Activated CD4-positive, alpha-beta T cell treated with anti-CD3 and anti-CD28 coated beads for 36 hours (primary cell): ENCODE measurements around the gene JARID2. TPM values are rescaled to one million over a fixed set of nuclear protein-coding genes. Genes with fewer than 3 reads are reported as not detected.

Experiments used
- ATAC-seq: fragments of 200-7000 bp; cut with Tn5 transposase; one replicate; pipeline ENCODE4 v1.10.0; 2021; ENCODE audit warnings: mild to moderate bottlenecking, moderate library complexity
- CTCF ChIA-PET: fragments of 350-600 bp; sonication (Branson Sonifier 250); formaldehyde crosslinking; loops from one replicate; lab custom pipeline; 2021; ENCODE audit warnings: antibody characterized with exemption; lab: Charles Lee
- POLR2A ChIA-PET: fragments of 350-600 bp; sonication (Branson Sonifier 250); formaldehyde crosslinking; loops from one replicate; lab custom pipeline; 2021; ENCODE audit warnings: antibody characterized with exemption, inconsistent platforms; lab: Charles Lee
- DNase-seq: peaks from one replicate; pipeline ENCODE4 v3.0.0-alpha.2; 2020
- H3K27ac Mint-ChIP-seq: one replicate; pipeline ENCODE4 v1.8.0; 2021; ENCODE audit warnings: mixed read lengths
- H3K27me3 Mint-ChIP-seq: one replicate; pipeline ENCODE4 v1.8.0; 2021; ENCODE audit warnings: mixed read lengths
- H3K36me3 Mint-ChIP-seq: one replicate; pipeline ENCODE4 v1.8.0; 2021; ENCODE audit warnings: low read depth, mixed read lengths
- H3K4me1 Mint-ChIP-seq: one replicate; pipeline ENCODE4 v1.8.0; 2021; ENCODE audit warnings: mixed read lengths
- H3K4me3 Mint-ChIP-seq: one replicate; pipeline ENCODE4 v1.8.0; 2021; ENCODE audit warnings: mild to moderate bottlenecking, moderate library complexity, mixed read lengths
- H3K9me3 Mint-ChIP-seq: one replicate; pipeline ENCODE4 v1.8.0; 2021; ENCODE audit warnings: low read depth, mixed read lengths
- intact Hi-C, 2 experiments: fragments of 100-400 bp; cut with DNase I in 1 of 2; cut with micrococcal nuclease in 1 of 2; formaldehyde crosslinking; loops; one replicate each; pipeline versions ENCODE4 v1.14.2 to v1.15.1; 2022 to 2024; cut with DNase I, micrococcal nuclease
- total RNA-seq, 2 experiments: library from RNA; stranded (reverse); gene quantifications; one replicate each; pipeline ENCODE4 v1.2.3, GENCODE V29; 2021

Gene JARID2
- total RNA-seq, 2 experiments from 2014 or later = 43.0 to 48.6 TPM

DNA sequence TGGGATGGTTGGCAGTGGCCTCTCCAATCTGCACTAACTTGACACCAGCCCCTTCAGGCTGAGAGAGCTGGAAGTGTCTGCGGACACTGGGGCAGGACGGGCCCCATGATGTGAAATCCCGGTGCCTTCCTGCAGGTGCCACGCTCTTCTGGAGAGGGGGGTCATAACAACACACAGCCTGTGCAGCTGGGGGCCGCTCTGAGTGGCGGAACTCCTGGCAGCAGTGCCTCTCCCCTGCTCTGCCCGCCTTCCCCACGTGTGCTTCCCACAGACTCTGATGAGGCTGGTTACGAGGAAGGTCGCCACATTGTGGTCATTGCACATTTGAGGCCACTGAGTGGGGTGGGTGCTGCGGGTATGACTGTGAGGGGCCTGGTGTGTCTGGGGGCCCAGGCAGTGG lies 271.7 kb downstream of the JARID2 start:
- ATAC-seq (no peak), DNase-seq (peak; percentile 2)
- Mint-ChIP-seq H3K27me3 (no peaks in the 10 kb centered on the region), H3K27ac (no peak overlapping the region), H3K9me3 (no peaks in the 10 kb centered on the region), H3K4me1 (peaks cover 9% of the 10 kb centered on the region), H3K36me3 (peaks cover 74% of the 10 kb centered on the region), H3K4me3 (no peak overlapping the region)
- intact Hi-C loops = no loop called here
- POLR2A ChIA-PET = no interaction called here
- CTCF ChIA-PET = no interaction called here

GRCh38 chr6:15518057-15518456 lies 272.2 kb downstream of the JARID2 start:
- Mint-ChIP-seq H3K36me3 (peaks cover 74% of the 10 kb centered on the region), H3K27ac (peak overlapping the region; percentile 63), H3K4me3 (no peak overlapping the region), H3K9me3 (no peaks in the 10 kb centered on the region), H3K4me1 (peaks cover 9% of the 10 kb centered on the region), H3K27me3 (no peaks in the 10 kb centered on the region)
- ChIA-PET CTCF (no interaction called here), POLR2A (no interaction called here)
- intact Hi-C loops = no loop called here
- DNase-seq (peak; percentile 3), ATAC-seq (no peak)

DNA sequence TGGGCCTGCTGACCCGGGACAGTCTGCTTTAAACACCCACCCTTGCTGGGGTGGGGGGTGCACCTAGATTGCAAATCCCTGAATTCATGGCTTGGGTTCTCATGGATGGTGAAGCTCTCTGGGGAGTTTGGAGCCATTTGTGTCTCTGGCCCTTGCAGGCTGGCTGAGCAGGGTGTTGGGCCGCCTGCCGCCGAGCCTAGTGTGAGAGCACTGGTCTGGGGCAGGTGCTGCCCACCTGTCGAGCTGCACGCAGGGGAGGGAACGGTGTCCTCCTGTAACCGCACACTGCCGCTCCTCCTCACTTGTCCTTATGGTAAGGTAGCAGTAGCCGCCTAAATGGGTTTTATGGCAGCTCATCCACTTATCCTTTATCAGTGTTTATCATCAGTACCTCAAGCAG lies 273.0 kb downstream of the JARID2 start:
- no peaks in the 10 kb centered on the region for H3K27me3 Mint-ChIP-seq
- H3K9me3 Mint-ChIP-seq = no peaks in the 10 kb centered on the region
- H3K36me3 Mint-ChIP-seq = peaks cover 74% of the 10 kb centered on the region
- intact Hi-C loops = no loop called here
- ATAC-seq (no peak), DNase-seq (peak; percentile 5)
- ChIA-PET CTCF (no interaction called here), POLR2A (no interaction called here)
- peak overlapping the region; percentile 10 for H3K27ac Mint-ChIP-seq
- peaks cover 9% of the 10 kb centered on the region for H3K4me1 Mint-ChIP-seq
- no peak overlapping the region for H3K4me3 Mint-ChIP-seq

DNA sequence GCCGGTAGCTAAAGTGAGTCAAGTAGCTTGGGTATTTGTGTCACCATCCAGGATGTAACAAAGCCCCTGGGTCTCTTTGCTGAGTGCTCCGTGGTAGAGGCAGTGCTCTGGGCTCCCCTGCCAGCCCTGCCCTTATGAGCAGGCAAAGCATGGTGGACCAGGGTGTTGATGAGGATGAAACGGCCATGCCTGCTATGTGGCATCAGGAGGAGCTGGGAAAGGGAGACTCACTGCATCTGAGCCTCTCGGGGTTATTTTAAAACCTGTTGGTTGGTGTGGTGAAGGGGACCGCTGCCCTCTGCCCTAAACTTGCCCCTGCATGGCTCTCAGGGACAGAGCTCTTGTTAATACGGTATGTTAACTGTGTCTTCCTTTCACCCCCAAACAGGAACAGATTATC lies 273.8 kb downstream of the JARID2 start:
- intact Hi-C loops = loop anchor here in 1 of 2 experiments (5.0 to 10.0 kb wide), 2 partner anchors 103 to 685 kb away; no protein-coding TSS in a partner anchor
- no peaks in the 10 kb centered on the region for H3K27me3 Mint-ChIP-seq
- peaks cover 9% of the 10 kb centered on the region for H3K4me1 Mint-ChIP-seq
- ChIA-PET CTCF (interaction anchor here (0.6 to 1.4 kb wide), 3 partner anchors 15 to 83 kb away, joined by 3 read pairs; no protein-coding TSS in a partner anchor), POLR2A (interaction anchor here (0.6 kb wide), 2 partner anchors 229 to 1659 kb away, joined by 3 to 6 read pairs; no protein-coding TSS in a partner anchor)
- DNase-seq = peak; percentile 3
- H3K36me3 Mint-ChIP-seq = peaks cover 72% of the 10 kb centered on the region
- no peak for ATAC-seq
- no peak overlapping the region for H3K4me3 Mint-ChIP-seq
- H3K9me3 Mint-ChIP-seq = no peaks in the 10 kb centered on the region
- H3K27ac Mint-ChIP-seq = no peak overlapping the region

GRCh38 chr6:15520626-15521203 lies 274.8 kb downstream of the JARID2 start:
- CTCF ChIA-PET = interaction anchor here (0.9 to 1.4 kb wide), 2 partner anchors 14 to 82 kb away, joined by 3 read pairs; no protein-coding TSS in a partner anchor

GRCh38 chr6:15521582-15521981 lies 275.7 kb downstream of the JARID2 start:
- Mint-ChIP-seq H3K27ac (peak overlapping the region; percentile 10), H3K36me3 (peaks cover 76% of the 10 kb centered on the region), H3K4me3 (no peak overlapping the region), H3K9me3 (peaks cover 3% of the 10 kb centered on the region), H3K4me1 (peaks cover 21% of the 10 kb centered on the region), H3K27me3 (no peaks in the 10 kb centered on the region)
- DNase-seq (no peak), ATAC-seq (no peak)
- CTCF ChIA-PET = no interaction called here
- intact Hi-C loops = loop anchor here in 1 of 2 experiments (5.0 to 10.0 kb wide), 2 partner anchors 101 to 683 kb away; no protein-coding TSS in a partner anchor
- POLR2A ChIA-PET = interaction anchor here (0.6 kb wide), 1 partner anchor 290 kb away, joined by 3 read pairs; no protein-coding TSS in a partner anchor

More at GRCh38 chr6:15520626-15521203, 274.8 kb downstream of the JARID2 start:
- Mint-ChIP-seq H3K4me3 (no peak overlapping the region), H3K9me3 (no peaks in the 10 kb centered on the region), H3K36me3 (peaks cover 75% of the 10 kb centered on the region), H3K4me1 (peaks cover 15% of the 10 kb centered on the region), H3K27ac (peak overlapping the region; percentile 24), H3K27me3 (no peaks in the 10 kb centered on the region)
- peak; percentile 1 for DNase-seq
- intact Hi-C loops = loop anchor here in 1 of 2 experiments (5.0 to 10.0 kb wide), 2 partner anchors 102 to 684 kb away; no protein-coding TSS in a partner anchor
- POLR2A ChIA-PET = no interaction called here
- ATAC-seq = no peak

DNA sequence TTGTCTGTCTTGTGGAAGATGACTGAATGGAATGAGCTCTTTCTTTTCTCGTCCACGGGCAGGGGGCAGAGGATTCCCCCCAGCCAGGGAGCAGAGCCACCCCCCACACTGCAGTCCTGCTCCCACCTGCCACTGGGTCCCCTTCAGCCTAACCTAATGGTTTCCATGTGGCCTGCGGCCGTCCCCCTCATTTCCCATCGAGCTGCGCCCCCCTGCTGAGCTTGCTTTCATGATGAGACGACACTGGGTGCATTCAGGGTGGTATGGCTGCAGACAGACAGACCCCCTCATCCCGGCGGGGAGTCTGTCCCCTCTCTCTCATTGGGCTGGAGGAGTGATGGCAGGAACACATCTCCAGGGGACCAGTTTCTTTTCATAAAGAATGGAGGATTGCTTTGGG lies 276.2 kb downstream of the JARID2 start:
- no peak for ATAC-seq
- peak; percentile 4 for DNase-seq
- intact Hi-C loops = loop anchor here in 1 of 2 experiments (5.0 to 10.0 kb wide), 2 partner anchors 100 to 683 kb away; no protein-coding TSS in a partner anchor
- Mint-ChIP-seq H3K4me1 (peaks cover 24% of the 10 kb centered on the region), H3K4me3 (no peak overlapping the region), H3K36me3 (peaks cover 75% of the 10 kb centered on the region), H3K27ac (peak overlapping the region; percentile 57), H3K9me3 (peaks cover 3% of the 10 kb centered on the region), H3K27me3 (no peaks in the 10 kb centered on the region)
- ChIA-PET CTCF (no interaction called here), POLR2A (interaction anchor here (0.6 kb wide), 1 partner anchor 291 kb away, joined by 3 read pairs; no protein-coding TSS in a partner anchor)

GRCh38 chr6:15522427-15522826 lies 276.6 kb downstream of the JARID2 start:
- ATAC-seq (peak; percentile 17), DNase-seq (peak; percentile 16)
- intact Hi-C loops = loop anchor here in 1 of 2 experiments (5.0 to 10.0 kb wide), 2 partner anchors 100 to 682 kb away; no protein-coding TSS in a partner anchor
- Mint-ChIP-seq H3K27me3 (no peaks in the 10 kb centered on the region), H3K36me3 (peaks cover 78% of the 10 kb centered on the region), H3K27ac (peak overlapping the region; percentile 57), H3K9me3 (peaks cover 3% of the 10 kb centered on the region), H3K4me3 (no peak overlapping the region), H3K4me1 (peaks cover 24% of the 10 kb centered on the region)
- CTCF ChIA-PET = interaction anchor here (0.7 to 0.8 kb wide), 2 partner anchors 88 to 103 kb away, joined by 3 to 4 read pairs; no protein-coding TSS in a partner anchor
- POLR2A ChIA-PET = no interaction called here

DNA sequence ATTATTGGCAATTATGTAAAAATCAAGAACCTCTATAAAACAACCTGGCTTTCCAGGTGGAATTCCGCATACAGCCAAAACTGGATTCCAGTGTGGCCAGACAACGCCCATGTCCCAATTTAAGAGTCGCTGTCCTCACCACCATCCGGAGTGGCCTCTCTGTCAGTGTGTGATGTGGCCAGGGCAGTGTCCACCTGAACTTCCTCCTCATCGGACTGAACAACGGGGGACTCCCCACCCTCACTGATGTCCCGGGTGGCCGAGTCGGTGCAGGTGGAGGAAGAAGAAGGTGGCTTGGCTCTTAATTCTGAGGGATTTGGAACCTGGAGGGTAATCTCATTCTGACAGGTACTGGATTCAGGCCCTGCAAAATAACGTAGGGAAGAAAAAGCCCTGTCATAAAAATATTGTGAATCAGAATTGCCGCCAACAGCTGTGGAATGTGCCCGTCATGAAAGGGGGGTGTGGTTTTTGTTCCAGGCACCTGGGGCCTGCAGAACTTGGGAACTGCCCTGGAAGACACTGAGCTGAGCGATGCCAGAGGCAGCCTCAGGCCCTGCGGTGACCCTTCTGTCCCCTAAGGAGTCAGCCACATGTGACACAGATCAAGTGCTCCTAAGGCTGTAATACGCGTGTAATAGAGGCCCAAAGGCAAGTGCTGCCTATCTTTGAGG lies 277.1 kb downstream of the JARID2 start:
- H3K27ac Mint-ChIP-seq = peak overlapping the region; percentile 57
- ChIA-PET CTCF (interaction anchor here (0.7 to 0.9 kb wide), 3 partner anchors 10 to 102 kb away, joined by 3 to 4 read pairs (median 3); no protein-coding TSS in a partner anchor), POLR2A (no interaction called here)
- no peak for ATAC-seq
- peaks cover 6% of the 10 kb centered on the region for H3K9me3 Mint-ChIP-seq
- H3K4me1 Mint-ChIP-seq = peaks cover 24% of the 10 kb centered on the region
- no peaks in the 10 kb centered on the region for H3K27me3 Mint-ChIP-seq
- intact Hi-C loops = loop anchor here in 1 of 2 experiments (5.0 to 10.0 kb wide), 2 partner anchors 99 to 682 kb away; no protein-coding TSS in a partner anchor
- no peak overlapping the region for H3K4me3 Mint-ChIP-seq
- peak; percentile 8 for DNase-seq
- H3K36me3 Mint-ChIP-seq = peaks cover 77% of the 10 kb centered on the region

GRCh38 chr6:15523679-15524630 lies 278.1 kb downstream of the JARID2 start:
- peak; percentile 17 for ATAC-seq
- CTCF ChIA-PET = interaction anchor here (0.9 kb wide), 1 partner anchor 9 kb away, joined by 3 read pairs; no protein-coding TSS in a partner anchor
- POLR2A ChIA-PET = no interaction called here
- peak; percentile 7 for DNase-seq
- Mint-ChIP-seq H3K36me3 (peaks cover 70% of the 10 kb centered on the region), H3K9me3 (peaks cover 6% of the 10 kb centered on the region), H3K4me1 (peaks cover 24% of the 10 kb centered on the region), H3K27me3 (no peaks in the 10 kb centered on the region), H3K4me3 (no peak overlapping the region), H3K27ac (peak overlapping the region; percentile 44)
- intact Hi-C loops = loop anchor here in 1 of 2 experiments (5.0 to 10.0 kb wide), 2 partner anchors 98 to 681 kb away; no protein-coding TSS in a partner anchor
